NCI-H2081 treated with DMSO at 0.1 percent for 48 hours (cell line): ENCODE results near the gene MYOCOS.

Experiments
- DNase-seq: peaks from one replicate; lab custom pipeline; 2025; lab: John Stamatoyannopoulos, UW

The MYOCOS gene

GRCh38 chr1:171663036-171663853 is 41.2 kb downstream of the MYOCOS start:
- no peak for DNase-seq

DNA sequence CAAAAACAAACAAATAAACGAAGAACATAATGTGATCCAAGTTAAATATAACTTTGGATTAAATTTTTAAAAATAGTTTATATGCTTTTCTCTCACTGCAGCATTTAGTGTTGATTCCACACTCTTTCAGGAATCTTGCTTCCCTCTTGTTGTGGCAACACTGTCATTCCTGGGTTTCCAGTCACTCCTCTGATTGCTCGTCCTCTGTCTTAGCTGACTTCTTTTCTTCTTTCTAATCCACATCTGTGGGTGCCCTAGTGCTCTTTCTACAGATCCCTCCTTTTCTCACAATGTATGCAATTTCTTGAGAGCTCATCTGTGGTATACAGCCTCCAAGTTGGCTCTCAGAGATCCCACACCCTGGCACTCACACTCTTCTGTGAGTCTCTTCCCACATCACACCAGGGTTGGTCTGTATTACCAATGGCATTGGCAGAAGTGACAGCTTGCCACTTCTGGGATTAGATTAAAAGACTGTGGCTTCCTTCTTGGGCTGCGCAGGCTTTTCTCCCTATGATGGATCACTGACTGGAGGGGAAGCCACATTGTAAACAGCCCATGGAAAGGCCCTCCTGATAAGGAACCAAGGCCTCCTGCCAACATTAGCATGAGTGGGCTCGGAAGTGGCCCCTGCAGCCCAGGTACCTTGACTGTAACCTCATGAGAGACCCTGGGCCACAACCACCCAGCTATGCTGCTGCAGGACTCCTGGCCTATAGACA is 42.0 kb downstream of the MYOCOS start:
- DNase-seq, result no peak

- no peak for DNase-seq
Measured at GRCh38 chr1:171664976-171665375, 42.9 kb downstream of the MYOCOS start.

- no peak for DNase-seq
Measured at GRCh38 chr1:171666114-171666769, 44.2 kb downstream of the MYOCOS start.

- DNase-seq, result no peak
Measured at GRCh38 chr1:171668372-171668771, 46.3 kb downstream of the MYOCOS start.

DNA sequence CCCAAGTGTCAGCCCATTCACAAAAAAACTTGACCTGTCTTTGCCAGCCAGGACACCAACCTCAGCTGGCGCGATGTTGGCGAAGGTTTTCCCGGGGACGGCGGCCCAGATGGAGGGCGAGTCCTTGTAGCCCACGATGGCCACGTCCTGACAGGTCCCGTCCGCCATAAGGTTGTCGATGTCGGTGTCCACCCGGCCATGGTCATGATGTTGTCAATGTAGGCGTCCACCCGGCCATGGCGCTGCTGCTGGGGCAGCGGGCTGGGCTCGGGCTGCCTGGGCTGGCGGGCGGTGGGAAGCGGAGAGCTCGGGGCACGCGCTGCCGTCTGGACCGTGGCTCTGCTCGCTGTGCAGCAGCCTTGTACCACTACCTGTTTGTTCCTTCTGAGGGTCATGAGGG is 48.7 kb downstream of the MYOCOS start:
- no peak for DNase-seq

DNA sequence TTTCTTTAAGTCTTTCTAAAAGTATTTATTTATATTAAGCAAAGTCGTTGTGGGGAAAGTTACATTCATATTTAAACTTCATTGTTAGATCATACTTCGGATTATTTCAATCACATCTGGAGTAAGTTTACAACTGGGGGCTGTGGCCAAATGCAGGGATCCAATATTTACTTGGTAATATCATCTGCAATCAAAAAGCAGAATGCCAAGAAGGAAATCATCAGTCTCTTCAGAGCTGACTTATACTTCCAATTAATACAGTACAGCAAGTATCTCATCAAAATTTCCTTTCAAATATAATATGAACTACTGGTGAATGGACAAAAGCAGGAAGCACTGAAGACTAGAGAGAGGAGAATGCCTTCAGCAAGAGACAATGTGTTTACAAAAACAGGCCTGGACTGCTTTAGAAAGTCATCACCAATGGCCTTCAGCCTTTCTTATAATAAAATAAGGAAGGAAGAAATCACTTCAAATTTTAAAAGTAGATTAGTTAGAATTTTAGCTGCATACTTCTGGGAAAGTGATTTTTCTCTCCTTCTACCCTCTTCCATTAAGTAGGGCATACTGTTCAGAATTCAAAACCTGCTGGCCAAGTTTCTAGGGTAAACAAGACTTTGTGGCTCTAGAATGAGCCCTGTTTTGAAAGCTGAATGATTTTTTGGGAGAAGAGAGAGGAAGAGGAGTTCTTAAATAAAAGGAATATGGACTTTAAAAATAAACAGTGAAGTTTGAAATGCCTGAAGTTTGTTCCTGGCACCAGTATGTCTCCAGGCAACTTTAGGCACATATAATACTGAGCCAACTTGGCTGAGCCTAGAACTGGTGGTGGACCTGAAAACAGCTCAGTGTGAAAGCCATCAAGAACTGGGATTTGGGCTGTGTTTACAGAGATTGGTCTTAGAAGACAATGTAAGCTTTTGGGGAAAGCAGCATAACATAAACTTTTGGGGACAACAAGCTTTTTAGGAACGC is 52.7 kb downstream of the MYOCOS start:
- DNase-seq, result no peak
